ENCODE measurements around the gene TENM4. TPM values are rescaled to one million over a fixed set of nuclear protein-coding genes. Genes with fewer than 3 reads are reported as not detected.

TENM4 gene
- total RNA-seq, 1 experiment from 2014 or later: 22.6 TPM

DNA sequence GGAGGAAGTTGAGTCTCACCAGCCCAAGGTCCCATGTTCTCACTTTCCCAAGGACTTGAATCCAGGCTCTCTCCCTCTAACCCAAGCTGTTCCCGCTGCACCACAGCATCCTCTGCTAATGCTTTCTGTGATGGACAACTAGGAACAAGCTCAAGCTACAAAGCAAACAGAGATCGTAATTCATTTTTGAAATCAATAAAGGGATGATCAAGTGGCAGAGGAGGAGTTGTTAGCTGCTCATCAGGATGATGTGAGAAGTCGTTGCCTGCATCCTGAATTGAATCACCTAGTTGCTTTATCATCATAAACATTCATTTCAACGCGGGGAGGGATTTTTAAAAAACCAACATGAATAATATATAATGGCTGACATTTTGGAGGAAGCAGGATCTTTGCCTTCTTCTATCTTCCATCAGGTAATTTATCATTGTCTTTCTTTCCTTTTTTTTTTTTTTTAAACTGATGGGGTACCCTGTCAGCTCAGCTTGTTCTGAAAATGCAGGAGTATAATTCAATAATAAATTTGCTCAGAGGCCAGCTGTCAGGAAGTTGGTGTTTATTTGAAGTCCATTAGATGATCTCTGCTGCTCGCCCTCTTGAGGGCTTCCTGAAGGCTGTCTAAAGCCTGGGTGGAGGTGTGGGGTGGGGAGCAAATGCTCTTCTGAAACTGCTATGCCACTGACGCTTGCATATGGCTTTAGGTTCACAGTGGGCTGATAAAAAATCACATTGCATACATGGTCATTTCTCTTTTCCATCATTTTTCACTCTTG lies 691.7 kb downstream of the TENM4 start:
- DNase-seq (ENCODE audit: low read depth): no peak

DNA sequence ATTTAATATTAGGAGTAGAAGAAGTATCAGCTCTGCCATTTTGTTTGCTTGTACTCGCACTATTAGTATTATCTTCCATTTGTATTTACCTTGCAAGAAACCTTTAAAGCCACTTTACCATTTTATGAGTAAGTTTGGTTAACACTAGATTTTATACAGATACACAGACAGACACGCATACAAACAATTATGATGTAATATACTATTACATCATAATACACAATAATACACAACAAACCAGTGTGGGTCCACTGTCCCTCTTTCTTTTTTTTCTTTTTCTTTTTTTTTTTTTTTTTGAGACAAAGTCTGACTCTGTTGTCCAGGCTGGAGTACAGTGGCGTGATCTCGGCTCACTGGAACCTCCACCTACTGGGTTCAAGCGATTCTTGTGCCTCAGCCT lies 695.9 kb downstream of the TENM4 start:
- DNase-seq (ENCODE audit: low read depth): no peak

DNA sequence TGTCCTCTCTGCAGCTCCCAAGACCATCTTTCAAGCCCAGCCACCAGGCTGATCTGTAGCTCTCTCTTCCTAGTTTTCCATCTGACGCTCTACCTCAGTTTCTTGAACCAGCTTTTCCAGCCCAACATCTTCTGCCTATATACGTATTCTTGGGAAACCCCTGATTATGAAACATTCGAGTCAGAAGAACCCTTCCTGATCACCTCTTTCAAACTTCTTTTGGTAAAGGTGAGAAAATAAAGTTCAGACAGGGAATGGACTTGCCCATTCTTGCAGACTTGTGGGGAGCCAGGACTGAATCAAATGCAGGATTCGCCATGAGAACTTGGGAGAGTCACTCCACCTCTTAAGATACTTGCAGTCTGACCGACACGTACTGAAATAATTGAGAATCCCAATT lies 696.6 kb downstream of the TENM4 start:
- DNase-seq (ENCODE audit: low read depth): no peak

DNA sequence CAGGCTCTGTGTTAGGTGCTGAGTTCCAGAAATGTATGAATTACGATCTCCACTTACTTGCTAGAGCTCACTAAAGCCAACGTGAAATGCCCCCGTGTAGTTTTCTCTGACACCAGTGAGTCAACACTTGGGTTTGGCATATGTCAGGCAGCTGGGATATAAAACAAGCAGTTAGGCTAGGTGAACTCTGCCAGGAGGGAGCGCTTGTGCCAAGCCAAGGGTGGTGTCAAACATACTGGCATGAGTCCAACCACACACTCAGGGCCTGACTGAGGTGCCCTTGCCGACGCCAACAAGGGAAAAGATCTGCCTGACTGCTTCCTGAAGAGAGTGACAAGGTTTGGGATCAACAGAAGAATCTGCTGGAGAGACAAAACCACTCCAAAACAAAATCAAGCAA lies 698.4 kb downstream of the TENM4 start:
- DNase-seq (ENCODE audit: low read depth): peak; percentile 89

DNA sequence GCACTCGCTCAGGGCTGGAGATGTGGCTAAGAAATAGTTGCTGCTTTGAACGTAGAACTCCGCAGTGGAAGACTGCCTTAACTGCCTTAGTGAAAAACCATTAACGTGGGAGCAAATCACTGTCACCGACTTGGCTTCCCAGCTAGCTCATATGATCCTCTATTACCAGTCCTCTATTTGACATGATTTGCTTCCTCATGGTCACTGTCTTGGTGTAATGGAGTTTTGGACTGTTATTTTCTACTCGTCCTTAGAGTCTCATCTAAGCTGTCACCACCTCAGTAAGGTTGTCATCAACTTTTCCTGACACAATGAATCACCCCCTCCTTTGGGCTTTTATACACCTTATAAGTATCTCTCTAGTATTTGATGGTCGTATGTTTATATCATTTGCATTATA lies 699.1 kb downstream of the TENM4 start:
- DNase-seq (ENCODE audit: low read depth): no peak

DNA sequence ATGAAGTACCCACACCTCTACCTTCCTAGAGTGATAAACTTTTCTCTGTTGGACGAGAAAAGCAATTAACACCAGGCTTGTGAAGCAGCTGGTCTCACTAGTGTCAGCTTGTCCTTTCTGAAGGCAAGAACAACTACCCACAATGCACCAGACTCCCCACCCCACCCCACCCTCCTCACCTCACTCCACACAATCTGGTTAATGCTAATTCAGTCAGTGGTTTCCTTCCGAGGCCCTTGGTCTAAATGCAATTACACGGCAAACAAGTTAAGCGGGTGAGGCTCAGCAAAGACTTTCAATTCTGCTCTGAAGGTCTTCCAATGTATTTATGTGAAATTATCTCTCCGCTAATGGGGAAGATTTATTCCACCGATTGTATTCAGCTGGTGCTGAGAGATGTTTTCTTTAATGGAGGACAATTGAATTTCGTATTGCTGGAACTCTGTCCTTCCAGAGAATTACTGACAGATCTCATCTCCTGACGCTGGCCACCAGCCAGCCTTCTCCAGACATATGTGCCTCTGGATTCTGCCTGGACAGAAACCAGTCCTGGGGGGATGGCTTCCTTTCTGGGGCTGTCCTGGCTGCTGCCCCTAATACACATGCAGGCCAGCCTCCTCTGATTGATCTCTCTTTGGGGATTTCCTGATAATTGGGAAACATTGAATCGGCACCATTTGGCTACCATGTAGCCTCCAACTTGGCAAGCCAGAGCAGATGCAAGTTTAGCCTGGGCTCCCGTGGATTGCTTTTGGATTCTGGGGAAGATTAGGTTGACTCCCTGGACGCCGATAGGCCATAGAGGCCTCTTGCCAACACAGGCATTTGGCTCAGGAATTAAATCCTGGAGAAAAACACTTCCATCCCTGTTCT lies 700.4 kb downstream of the TENM4 start:
- no peak for DNase-seq (ENCODE audit: low read depth)

DNA sequence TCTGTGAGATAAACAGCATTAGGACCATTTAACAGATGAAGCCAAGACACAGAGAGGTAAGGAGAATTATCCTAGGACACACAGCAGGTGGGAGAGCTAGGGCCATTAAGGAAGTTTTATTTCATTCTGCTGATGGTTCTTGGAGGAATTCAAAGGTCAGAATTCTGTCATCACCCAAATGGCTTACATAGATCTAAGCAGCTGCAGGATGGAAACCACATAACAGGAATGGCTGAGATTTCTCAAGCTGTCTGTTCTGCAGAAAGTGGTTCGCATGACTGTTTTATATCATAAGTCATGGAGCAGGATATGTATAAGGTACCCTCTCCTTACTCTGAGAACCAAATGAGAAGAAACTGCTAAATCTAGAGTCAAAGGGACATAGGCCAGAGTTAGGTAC lies 702.9 kb downstream of the TENM4 start:
- DNase-seq (ENCODE audit: low read depth): no peak

DNA sequence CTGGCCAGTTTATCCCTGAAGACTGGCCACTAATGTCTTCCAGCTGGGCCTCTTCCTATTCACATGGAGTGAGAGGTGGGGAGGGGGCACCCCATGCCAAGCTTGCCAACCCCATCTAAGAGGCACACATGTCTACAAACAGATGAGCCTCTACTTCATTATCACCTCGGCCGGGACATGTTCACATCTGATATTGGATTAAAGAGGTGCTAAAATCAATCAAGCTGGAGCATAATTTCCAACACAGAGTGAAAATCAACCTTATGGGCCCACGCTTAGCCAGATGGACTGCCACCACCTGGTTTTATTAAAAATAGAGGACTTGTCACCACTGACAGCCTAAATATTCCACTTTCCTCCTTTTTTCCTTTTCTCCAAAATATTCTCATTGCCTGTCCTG lies 703.5 kb downstream of the TENM4 start:
- DNase-seq (ENCODE audit: low read depth): no peak

DNA sequence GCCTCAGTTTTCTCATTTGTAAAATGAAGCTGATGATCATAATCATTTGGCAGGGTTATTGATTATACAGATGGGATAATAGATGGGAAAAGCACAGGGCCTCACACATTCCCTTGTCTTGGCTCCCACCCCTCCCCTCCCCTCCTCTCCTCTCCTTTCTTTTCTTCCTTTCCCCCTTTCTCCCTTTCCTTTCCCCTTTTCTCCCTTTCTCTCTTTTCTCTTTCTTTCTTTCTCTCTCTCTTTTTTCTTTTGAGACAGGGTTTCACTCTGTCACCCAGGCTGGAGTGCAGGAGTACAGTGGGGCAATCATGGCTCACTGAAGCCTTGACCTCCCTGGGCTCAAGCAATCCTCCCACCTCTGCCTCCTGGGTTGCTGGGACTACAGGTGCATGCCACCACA lies 705.1 kb downstream of the TENM4 start:
- no peak for DNase-seq (ENCODE audit: low read depth)

DNA sequence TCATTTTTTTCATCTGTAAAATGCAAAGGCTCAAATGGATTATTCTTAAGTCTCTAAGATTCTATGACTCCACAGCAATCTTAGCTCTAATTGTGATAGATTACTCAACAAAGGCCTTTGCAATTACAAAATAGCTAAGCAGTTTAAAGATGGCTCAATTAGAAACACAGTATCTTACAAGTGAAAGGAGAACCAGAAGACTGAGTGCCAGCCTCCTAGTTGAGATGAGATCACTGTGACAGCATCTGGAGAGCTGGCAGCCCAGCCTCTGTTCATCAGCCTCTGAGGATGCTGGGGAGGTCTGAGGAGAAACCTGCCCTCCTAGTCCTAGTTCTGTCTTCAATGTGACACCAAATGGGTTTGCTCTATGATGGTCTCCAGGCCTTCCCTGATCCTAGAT lies 707.8 kb downstream of the TENM4 start:
- no peak for DNase-seq (ENCODE audit: low read depth)

DNA sequence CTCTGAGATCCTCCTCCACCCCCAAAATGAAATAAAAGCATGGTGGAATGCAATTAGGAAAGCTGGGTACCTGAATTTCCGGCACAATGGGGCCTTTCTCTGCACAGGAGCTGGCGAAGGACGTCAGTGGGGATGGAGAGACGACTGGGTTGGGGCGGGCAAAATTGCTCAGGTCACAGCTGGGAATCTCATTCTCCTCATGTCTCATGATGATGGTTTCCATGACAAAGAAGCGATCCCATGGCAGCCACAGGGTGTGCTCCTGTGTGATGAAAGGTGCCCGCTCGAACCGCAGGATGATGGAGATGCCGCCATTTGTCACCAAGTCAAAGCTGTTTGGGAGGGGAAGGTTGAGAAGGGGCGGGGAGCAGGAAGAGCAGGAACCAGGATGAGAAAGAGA lies 708.6 kb downstream of the TENM4 start:
- DNase-seq (ENCODE audit: low read depth): no peak

DNA sequence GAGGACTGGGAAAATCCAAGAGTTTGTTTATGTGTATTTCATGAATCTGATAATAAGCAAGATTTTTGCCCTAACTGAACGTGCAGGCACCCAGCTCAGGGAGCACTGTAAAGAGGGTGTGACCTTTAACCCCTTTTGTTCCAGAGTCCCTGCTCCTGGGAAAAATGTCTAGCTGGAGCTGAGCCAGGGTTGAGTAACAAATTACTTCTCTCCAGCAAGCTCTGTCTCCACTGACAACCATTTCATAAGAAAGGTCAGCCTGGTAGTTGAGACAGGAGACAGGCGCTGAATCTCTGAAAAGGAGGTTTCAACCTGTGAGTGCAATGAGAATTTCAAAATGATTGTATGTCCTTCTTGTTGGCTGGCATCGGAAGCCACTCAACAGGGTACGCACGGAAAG lies 709.8 kb downstream of the TENM4 start:
- peak; percentile 18 for DNase-seq (ENCODE audit: low read depth)

DNA sequence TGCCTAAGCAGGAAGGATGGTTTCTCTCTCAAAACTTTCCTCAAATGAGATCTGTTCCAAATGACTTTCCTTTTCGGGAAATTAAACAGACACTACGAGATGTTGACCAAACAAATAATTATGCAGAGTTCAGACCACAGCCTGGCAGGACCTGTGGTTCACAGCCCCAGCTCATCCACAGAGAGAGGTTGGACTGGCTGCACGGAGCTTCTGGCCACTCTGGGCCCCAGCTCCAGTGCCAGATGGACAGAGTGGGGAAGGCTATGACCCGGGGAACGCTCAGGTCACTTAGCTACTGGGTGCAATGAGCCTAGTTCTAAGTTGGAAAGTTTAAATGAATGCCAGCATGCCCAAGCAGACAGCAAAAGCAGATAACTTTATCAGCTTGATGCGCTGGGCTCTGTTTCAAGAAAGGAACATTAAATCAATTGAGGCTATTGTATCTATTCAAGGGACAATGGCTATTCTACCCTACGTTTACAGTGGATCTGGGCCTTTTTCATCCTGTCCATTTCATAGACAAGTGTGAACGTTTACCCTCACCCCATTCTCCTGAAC lies 710.5 kb downstream of the TENM4 start:
- DNase-seq (ENCODE audit: low read depth): no peak

DNA sequence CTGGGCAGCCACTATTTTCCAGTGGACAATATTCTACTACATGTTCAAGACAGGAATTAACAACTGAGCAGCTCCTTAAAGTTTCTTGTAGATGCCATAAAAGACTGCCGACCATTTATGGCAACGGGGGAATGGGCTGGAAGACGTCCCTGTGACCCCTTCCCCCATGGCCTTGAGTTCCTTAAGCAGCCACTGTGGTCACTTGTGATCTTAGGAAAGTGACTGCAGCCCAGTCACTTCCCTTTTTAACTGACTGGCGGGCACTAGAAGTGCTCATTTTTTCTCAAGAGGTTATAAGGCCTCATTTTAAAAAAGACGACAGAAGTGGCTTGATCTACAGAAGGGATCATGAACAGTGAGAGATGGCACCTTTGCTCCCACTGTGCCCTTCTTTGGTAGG lies 713.0 kb downstream of the TENM4 start:
- no peak for DNase-seq (ENCODE audit: low read depth)

DNA sequence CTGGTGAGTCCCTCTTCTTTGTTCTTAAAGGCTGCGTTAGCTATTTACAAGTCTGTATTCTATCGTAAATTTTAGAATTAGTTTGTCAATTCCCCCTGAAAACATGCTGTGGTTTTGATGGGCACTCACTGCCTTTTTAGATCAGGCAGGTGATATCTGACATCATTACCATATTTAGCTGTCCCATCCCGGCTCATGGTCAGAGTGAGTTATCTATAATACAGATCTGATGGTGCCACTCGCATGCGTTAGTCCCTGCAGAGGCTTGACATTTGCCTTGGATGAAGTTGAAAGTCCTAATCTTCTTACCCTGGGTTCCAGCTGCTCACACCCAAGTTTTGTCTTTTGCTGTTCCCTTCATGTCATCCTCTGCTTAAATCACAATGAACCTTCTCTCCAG lies 715.6 kb downstream of the TENM4 start:
- no peak for DNase-seq (ENCODE audit: low read depth)

DNA sequence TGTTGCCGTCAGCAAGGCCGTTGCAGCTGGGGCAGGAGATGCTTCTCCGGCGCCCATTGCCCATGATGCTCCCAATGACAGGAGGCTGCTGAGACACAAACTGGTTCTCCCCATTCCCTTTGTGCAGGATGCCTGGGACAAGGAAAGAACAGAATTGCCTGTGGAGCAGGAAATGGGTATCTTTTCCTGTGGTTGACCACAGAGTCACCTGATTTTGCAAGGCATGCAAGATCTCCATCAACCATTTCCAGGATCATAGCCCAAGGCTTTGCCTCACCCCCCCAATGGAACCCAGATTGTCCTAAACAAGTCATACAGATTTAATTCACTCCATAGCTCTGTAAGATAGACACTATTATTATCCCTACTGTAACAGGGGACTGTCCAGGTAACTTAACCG lies 718.0 kb downstream of the TENM4 start:
- DNase-seq (ENCODE audit: low read depth): peak; percentile 85

DNA sequence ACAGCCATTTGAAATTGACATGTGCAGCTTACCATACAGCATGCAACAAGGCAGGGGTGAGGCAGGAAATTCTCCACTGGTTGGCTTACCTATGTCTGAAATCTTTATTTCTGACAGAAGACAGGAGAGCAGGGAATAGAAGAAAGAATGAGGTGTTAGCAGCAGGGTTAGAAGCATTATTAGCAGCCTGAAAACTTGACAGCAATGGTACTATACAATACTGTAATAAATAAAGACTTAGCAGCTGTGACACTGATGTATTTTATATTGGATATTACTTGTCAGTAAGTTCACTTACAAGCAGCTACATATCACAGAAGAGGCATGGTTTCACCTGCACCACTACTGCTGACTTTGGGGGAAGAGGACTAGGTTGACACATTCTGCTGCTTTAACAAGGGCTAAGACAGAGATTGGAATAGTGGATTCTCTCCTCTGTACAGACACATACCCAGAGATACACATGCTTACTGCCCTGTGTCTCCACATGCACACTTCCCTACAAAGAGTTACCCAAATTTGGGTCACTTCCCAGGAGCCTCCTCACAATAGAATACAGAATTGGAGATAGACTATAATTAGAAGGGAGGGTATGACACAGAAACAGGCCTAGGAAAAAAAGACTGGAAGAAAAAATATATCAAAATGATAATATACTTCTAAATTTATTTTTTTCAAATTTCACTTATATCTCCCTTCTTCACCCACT lies 720.4 kb downstream of the TENM4 start:
- no peak for DNase-seq (ENCODE audit: low read depth)

DNA sequence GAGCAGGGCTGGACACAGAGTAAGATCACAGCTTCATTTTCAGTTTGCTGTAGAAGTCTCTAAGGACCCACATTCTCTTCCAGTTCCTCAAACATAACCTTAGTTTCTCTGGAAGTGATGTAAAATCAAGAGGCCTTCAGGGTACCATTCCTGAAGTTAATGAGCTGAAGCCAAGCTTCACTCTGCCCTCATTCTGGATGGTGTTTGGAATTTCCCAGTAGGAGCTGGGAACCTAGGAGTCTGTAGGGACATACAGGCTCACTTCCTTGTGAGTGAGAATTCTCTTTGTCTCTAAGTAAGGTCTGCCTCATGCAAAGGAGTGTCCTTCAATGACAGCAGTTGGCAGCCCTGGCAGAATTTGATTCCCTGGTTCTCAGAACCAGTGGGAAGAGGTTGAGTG lies 723.8 kb downstream of the TENM4 start:
- no peak for DNase-seq (ENCODE audit: low read depth)

DNA sequence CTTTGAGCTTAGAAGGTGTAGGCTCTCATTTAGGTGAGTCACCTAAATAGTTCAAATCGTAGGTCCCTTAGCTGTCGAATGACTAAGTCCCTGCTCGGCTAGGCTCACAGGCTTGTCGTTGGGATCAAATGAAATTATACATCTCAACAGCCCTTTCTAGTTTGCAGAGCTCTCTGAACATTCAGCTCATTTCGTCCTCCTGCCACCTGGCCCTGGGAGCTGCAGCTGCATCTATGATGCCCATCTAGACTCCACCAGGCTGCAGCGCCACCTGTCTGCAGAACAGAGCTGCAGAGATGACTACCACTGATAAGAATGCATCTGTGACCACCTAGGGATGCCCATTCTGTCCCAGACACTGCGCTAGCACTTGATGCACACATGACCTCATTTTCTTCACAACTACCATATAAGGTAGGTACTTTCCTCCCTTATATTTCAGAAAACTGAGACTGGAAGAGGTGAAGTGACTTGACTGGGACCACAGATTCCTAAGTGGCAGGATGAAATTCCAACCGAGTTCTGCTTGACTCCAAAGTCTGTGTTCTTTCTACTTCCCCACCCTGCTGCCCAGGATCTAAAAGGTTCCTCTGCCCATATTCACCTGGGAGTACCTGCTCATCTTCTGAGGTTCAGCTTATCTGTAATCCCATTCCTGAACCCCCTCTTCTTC lies 725.1 kb downstream of the TENM4 start:
- DNase-seq (ENCODE audit: low read depth): peak; percentile 98

DNA sequence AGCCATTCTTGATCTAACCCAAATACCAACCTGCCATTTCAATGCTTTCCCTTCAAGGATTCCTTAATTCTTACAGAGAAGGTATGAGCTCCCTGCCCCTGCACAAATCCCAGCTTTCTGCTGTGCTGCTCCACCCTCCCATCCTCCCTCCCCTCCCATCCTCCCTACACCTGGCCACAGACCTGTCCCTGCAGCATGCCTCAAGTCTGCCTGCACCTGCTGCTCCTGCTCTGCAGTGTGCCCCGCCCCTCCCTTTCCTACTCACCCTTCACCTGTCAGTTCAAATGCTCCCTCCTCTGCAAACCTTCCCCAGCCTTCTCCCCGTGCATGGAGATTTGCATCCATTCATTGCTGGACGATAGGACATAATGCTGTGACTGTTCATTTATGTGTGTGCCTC lies 726.3 kb downstream of the TENM4 start:
- no peak for DNase-seq (ENCODE audit: low read depth)

DNA sequence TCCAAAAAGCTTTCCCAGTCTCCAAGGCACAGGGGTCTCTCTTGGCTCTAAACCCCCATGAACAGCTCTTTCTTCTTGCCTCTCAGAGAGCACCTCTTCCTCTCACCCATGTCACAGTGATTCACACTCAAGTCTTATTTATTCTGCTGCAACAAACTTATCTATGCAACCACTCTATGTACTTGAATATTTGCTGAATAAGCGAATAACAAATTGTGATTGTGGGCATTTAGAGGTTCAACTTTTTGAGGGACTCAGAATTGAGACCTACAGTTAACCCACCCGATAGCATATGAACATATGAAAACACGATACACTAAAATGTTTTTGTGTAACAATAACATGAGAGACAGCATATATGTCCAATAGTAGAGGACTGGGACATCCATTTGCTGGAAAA lies 729.1 kb downstream of the TENM4 start:
- no peak for DNase-seq (ENCODE audit: low read depth)

DNA sequence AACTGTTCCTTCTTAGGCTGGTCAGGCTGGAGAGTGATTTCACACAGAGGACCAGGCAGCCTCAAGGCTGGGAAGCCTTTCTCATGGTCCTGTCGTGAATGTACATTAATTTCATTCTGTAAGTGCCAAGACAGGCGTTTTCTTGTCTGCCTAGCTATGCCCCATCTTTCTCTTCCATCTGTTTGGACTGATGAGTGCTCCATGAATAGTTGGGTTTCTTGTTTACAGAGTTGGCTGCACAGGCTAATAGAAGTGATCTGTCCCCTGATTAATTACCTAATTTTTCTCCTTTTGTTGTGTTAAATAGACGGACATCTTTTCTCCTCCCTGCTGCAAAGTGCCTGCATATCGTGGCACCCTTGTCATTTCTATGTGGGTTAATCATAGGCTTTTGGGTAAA lies 730.4 kb downstream of the TENM4 start:
- no peak for DNase-seq (ENCODE audit: low read depth)

Data from M059J (cell line).